H1 (cell line): Measurements from ENCODE around the gene PTPRO. TPM values are rescaled to one million over a fixed set of nuclear protein-coding genes. Genes with fewer than 3 reads are reported as not detected.

Experiments used
- CEBPB ChIP-seq: IDR thresholded peaks from 2 replicates; pipeline ENCODE4 v1.6.1; 2012; ENCODE audit warnings: low read depth, low read length
- CHD1 ChIP-seq: IDR thresholded peaks from 2 replicates; pipeline ENCODE4 v1.6.1; 2012; ENCODE audit warnings: low read depth, low read length, improper control_type of control experiment
- EGR1 ChIP-seq: IDR thresholded peaks from 2 replicates; pipeline ENCODE4 v1.6.1; 2011; ENCODE audit warnings: low read depth, low read length, borderline replicate concordance
- FOSL1 ChIP-seq: IDR thresholded peaks from 2 replicates; pipeline ENCODE4 v1.6.1; 2011; ENCODE audit warnings: mild to moderate bottlenecking, low read depth, low read length, moderate library complexity; ENCODE audit not compliant: insufficient read depth
- KDM5A ChIP-seq: fragments of 200-600 bp; IDR thresholded peaks from 2 replicates; pipeline ENCODE4 v1.7.1; 2012; ENCODE audit warnings: mild to moderate bottlenecking, low read length, inconsistent platforms, mixed read lengths
- POLR2AphosphoS5 ChIP-seq: IDR thresholded peaks from 2 replicates; pipeline ENCODE4 v1.6.1; 2011; ENCODE audit warnings: low read depth, low read length
- RAD21 ChIP-seq, 2 experiments: IDR thresholded peaks in 1 of 2; conservative IDR thresholded peaks in 1 of 2; 2 replicates each; pipeline ENCODE4 v1.6.1; 2011; ENCODE audit warnings: low read depth in 2 of 2, low read length in 2 of 2, improper control_type of control experiment in 1 of 2, inconsistent platforms in 1 of 2, mild to moderate bottlenecking in 1 of 2, moderate library complexity in 1 of 2
- SIX5 ChIP-seq: IDR thresholded peaks from 2 replicates; pipeline ENCODE4 v1.6.1; 2011; ENCODE audit warnings: mild to moderate bottlenecking, low read depth, low read length
- SP2 ChIP-seq: IDR thresholded peaks from 2 replicates; pipeline ENCODE4 v1.6.1; 2012; ENCODE audit warnings: mild to moderate bottlenecking, low read length, inconsistent platforms
- TBP ChIP-seq: IDR thresholded peaks from 2 replicates; pipeline ENCODE4 v1.6.1; 2011; ENCODE audit warnings: low read depth, low read length, improper control_type of control experiment
- TCF12 ChIP-seq: IDR thresholded peaks from 2 replicates; pipeline ENCODE4 v1.6.1; 2011; ENCODE audit warnings: low read depth, mild to moderate bottlenecking, low read length
- polyA plus RNA-seq, 7 experiments: library from polyadenylated mRNA; depleted of rRNA in 3 of 7; stranded (reverse) in 5 of 7; unstranded in 2 of 7; fragments of >200 nt in 5 of 7; fragments of 200-250 nt in 2 of 7; gene quantifications; 1 replicate in 5 of 7; 2 replicates in 1 of 7; 4 replicates in 1 of 7; pipeline versions ENCODE4 v1.2.1 to v1.2.3, GENCODE V29; 2011 to 2013; ENCODE audit warnings: missing spikeins in 2 of 7, mixed read lengths in 2 of 7
- total RNA-seq: library from RNA; stranded (reverse); fragmentation: NEBNext Ultra II Directional; extraction: Animal tissue kit (Norgen Biotek cat#: 25700); gene quantifications from 2 replicates; pipeline ENCODE4 v1.2.1, GENCODE V29; 2021
- TF ChIP-seq, protein P1 (sequence below): fragments of 300-600 bp; sonication (generic); IDR thresholded peaks from 2 replicates; pipeline ENCODE4 v1.7.1; 2012; ENCODE audit warnings: low read length, moderate library complexity, mild to moderate bottlenecking, inconsistent platforms; ENCODE audit not compliant: insufficient replicate concordance

Gene PTPRO
- total and polyA plus RNA-seq, 2 of the 8 experiments (the other 6 are each of a cell fraction or from before 2014, with no cell fraction given) = 0.73 to 1.7 TPM

DNA sequence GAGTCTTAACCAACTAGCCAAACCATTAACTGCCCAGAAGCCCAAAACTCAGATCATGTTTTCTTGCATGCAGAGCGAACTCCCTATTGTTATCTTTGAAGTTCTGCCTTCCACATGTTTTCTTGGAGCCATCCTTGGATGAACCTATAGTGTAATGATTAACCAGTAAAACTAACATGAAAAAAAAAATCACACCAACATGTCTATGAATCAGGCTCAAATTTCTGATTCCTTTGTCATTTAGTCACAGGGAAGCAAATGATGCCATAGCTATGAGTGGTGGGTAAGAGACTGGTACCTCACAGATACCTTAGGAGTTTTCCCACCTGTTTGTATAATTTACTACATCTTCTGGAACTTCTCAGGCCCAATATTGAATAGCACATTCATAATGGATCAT lies 70.7 kb downstream of the PTPRO start (continued):
- TF ChIP-seq, protein P1, sequence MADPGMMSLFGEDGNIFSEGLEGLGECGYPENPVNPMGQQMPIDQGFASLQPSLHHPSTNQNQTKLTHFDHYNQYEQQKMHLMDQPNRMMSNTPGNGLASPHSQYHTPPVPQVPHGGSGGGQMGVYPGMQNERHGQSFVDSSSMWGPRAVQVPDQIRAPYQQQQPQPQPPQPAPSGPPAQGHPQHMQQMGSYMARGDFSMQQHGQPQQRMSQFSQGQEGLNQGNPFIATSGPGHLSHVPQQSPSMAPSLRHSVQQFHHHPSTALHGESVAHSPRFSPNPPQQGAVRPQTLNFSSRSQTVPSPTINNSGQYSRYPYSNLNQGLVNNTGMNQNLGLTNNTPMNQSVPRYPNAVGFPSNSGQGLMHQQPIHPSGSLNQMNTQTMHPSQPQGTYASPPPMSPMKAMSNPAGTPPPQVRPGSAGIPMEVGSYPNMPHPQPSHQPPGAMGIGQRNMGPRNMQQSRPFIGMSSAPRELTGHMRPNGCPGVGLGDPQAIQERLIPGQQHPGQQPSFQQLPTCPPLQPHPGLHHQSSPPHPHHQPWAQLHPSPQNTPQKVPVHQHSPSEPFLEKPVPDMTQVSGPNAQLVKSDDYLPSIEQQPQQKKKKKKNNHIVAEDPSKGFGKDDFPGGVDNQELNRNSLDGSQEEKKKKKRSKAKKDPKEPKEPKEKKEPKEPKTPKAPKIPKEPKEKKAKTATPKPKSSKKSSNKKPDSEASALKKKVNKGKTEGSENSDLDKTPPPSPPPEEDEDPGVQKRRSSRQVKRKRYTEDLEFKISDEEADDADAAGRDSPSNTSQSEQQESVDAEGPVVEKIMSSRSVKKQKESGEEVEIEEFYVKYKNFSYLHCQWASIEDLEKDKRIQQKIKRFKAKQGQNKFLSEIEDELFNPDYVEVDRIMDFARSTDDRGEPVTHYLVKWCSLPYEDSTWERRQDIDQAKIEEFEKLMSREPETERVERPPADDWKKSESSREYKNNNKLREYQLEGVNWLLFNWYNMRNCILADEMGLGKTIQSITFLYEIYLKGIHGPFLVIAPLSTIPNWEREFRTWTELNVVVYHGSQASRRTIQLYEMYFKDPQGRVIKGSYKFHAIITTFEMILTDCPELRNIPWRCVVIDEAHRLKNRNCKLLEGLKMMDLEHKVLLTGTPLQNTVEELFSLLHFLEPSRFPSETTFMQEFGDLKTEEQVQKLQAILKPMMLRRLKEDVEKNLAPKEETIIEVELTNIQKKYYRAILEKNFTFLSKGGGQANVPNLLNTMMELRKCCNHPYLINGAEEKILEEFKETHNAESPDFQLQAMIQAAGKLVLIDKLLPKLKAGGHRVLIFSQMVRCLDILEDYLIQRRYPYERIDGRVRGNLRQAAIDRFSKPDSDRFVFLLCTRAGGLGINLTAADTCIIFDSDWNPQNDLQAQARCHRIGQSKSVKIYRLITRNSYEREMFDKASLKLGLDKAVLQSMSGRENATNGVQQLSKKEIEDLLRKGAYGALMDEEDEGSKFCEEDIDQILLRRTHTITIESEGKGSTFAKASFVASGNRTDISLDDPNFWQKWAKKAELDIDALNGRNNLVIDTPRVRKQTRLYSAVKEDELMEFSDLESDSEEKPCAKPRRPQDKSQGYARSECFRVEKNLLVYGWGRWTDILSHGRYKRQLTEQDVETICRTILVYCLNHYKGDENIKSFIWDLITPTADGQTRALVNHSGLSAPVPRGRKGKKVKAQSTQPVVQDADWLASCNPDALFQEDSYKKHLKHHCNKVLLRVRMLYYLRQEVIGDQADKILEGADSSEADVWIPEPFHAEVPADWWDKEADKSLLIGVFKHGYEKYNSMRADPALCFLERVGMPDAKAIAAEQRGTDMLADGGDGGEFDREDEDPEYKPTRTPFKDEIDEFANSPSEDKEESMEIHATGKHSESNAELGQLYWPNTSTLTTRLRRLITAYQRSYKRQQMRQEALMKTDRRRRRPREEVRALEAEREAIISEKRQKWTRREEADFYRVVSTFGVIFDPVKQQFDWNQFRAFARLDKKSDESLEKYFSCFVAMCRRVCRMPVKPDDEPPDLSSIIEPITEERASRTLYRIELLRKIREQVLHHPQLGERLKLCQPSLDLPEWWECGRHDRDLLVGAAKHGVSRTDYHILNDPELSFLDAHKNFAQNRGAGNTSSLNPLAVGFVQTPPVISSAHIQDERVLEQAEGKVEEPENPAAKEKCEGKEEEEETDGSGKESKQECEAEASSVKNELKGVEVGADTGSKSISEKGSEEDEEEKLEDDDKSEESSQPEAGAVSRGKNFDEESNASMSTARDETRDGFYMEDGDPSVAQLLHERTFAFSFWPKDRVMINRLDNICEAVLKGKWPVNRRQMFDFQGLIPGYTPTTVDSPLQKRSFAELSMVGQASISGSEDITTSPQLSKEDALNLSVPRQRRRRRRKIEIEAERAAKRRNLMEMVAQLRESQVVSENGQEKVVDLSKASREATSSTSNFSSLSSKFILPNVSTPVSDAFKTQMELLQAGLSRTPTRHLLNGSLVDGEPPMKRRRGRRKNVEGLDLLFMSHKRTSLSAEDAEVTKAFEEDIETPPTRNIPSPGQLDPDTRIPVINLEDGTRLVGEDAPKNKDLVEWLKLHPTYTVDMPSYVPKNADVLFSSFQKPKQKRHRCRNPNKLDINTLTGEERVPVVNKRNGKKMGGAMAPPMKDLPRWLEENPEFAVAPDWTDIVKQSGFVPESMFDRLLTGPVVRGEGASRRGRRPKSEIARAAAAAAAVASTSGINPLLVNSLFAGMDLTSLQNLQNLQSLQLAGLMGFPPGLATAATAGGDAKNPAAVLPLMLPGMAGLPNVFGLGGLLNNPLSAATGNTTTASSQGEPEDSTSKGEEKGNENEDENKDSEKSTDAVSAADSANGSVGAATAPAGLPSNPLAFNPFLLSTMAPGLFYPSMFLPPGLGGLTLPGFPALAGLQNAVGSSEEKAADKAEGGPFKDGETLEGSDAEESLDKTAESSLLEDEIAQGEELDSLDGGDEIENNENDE = no peak
- TF ChIP-seq TCF12 = no peak
- TF ChIP-seq POLR2AphosphoS5 = no peak
- TF ChIP-seq CHD1 = no peak
- no peak for TF ChIP-seq KDM5A
- TF ChIP-seq EGR1 = no peak
- TF ChIP-seq FOSL1 = no peak
- no peak for TF ChIP-seq CEBPB
- no peak for TF ChIP-seq RAD21 (IDR thresholded peaks at IDR 0.05 in 1 of 2, conservative IDR thresholded peaks at IDR 0.05 in 1 of 2; ENCODE audit: low read depth in 2 of 2, low read length in 2 of 2)
- TF ChIP-seq SP2 = no peak
- no peak for TF ChIP-seq SIX5
- TF ChIP-seq TBP = no peak
